Measurements from ENCODE around the gene PRKD3.

The PRKD3 gene

DNA sequence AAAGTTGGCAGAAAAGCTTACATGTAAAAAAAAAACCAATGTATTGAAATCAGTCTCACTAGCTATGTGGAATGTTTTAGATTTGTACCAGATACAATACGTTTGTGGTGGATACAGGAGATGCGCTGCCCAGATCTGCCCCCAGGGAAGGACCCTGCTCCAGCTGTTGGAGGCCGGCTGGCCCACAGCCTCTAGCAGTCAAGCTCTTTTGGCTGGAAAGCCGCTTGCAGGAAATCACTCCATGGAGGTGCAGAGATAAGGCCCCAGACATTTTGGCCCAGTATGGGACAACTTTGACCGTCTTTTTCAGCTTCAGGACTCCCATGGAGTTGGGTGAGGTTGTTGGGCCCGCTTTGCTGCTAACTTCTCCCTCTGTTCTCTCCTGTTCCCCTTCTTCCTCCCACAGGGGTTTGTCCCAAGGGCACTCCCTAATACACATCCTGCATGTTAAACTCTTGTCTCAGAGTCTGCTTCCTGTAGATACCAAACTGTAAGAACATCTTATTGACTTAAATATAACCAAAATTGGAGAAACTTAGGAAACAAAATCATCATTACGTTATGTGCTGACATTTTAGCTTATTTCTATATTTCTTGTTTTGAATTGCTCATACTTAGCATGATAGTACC is 18.1 kb upstream of the PRKD3 start:
- DNase-seq, result no peak

DNA sequence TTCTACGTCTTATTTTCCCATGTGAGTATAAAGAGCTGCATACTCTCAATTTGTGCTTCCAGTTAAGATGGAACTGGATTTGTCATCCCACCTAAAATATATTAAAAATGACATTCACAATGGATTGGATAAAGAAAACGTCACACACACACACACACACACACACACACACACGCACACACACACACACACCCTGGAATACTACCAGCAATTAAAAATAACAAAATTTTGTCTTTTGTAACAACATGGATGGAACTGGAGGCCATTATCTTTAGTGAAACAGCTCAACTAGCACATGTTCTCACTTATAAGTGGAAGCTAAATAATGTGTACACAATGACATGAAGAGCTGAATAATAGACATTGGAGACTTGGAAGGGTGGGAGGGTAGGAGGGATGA is 16.0 kb upstream of the PRKD3 start:
- DNase-seq, result no peak

DNA sequence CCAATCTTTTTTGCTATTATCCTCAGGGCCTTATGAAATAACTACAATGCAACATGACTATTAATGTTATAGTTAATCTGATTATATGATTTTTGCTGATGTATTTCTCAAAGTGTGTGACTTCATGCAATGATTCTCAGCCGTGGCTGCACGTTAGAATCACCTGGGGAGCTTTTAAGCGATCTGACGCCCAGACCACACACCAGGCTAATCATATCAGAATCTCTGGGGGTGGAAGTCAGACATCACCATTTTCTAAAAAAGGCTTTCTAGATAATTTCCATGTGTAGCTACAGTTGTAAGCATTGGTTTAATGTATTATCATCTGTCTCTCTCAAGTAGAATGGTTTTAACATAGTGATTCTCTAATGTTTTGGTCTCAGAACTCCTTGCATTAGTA is 14.3 kb upstream of the PRKD3 start:
- no peak for DNase-seq

DNA sequence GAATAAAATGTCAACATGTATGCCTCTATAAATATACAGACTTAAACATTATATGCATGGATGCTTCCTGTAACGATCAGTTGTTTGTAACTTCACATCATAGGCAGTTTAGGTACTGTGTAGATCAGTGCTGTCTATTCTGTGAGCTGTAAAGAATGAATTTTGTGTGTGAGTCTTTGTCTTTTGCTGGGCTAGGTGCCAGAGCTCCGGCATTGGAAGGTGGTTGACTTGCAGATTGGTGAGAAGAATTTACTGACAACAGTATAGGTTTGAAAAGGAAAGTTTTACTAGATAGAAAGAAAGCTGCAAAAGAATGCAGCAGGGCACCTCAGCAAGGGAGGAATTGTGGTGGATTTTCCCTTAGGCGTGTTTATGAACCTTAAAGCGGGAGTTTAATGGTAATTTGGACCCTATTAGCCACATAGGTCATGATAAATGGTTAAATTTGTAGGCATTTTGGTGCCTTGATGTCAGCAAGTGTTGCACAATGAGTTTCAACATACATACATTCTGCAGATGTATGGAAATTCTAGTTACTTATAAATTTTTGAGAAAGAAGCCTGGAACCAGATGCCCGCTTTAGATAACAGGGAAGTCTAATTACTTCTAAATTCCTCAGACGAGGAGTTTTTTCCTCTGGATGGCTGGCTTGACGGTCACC is 13.1 kb upstream of the PRKD3 start:
- DNase-seq, result no peak

DNA sequence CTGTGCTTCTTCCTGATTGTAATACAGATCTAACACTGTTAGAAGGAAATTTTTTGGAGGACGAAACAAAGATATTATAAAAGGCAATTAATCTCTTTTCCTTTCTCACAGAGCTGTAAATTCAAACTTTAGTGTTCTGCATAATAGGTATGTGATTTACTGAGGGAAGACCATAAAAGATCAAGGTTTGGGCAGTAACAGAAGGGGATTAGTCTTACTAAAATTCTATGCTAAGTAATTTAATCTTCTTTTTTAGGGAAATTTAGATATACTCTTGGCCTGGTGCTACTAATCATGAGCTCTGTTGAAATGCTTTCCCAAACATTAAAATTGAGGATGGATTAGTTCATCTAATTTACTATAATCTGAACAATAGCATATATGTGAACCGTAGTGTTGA is 11.0 kb upstream of the PRKD3 start:
- no peak for DNase-seq

DNA sequence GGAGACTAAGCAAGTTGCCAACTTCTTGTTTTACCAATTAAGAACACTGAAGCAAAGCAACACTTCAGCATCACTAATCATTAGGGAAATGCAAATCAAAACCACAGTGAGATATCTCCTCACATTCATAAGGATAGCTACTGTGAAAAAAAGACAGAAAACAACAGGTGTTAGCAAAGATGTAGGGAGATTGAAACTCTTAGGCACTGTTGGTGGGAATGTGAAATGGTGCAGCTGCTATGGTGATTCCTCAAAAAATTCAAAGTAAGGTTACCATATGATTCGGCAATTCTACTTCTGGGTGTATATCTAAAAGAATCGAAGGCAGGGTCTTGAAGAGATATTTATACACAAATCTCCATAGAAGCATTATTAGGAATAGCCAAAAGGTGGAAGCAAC is 8.6 kb upstream of the PRKD3 start:
- DNase-seq, result no peak

DNA sequence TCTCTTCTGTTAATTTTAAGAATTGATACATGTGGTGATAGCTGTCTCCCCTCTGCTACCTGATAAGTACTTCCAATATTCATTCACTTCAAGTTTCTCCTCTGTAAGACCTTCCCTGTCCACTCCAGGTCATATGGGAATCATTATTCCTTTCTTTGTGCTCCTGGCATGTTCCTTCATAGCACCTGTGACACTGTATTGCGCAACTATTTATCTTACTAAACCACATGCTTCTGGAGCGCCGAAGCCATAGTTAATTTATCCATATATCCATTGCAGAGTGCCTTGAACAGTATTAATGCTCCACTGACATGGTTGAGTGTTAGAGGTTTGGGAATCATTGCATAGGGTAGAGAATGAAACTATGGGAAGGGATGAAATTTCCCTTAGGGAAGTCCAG is 7.9 kb upstream of the PRKD3 start:
- DNase-seq, result no peak

DNA sequence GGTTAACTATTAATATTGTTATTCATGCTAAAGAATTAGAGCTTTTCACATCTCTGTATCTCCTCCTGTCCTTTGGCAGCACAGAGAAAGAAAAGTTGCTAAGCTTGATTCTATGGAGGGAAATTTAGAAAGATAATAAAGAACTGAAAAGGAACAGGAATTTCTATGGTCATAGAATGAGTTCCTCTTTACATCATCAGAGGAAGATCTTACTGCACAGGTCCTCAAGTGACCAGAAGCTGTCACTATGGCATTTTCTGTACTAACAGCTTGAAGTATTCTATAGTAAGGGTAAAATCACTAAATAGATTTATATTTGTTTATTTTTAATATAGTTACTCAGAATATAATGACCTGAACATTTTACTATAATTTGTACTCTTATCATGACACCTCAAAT is 6.0 kb upstream of the PRKD3 start:
- DNase-seq, result no peak

DNA sequence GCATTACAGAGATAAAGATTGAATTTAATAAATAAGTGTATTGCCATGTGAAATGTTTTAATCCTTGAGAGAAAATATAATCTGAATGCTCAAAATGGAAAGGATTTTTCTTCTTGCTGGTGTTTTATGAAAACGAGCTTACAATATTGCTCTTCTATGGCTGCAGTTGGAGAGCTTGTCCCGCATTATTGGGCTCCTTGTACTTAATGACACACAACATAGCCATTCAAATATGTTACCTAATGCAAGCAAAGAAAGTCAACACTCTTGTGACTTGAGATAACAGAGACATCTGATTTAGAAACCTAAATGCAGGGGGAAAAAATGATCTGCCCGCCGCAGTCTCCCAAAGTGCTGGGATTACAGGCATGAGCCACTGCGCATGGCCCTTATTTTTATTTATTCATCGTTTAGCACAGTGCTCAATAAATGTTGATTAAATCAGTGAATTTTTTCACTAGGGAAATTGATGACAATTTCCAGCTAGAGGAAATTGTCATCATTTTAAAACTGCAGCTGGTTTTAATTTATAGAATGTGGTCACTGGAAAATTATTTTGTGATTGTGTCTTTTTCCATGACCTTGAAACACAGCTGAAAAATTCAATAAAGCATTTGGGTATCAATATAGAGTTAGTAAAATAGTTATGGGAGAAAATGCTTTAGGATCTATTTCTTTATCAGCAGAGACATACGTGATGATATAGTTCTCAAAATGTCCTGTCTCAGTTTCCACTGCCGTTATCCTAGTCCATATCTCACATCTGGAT is 2.4 kb upstream of the PRKD3 start:
- no peak for DNase-seq

DNA sequence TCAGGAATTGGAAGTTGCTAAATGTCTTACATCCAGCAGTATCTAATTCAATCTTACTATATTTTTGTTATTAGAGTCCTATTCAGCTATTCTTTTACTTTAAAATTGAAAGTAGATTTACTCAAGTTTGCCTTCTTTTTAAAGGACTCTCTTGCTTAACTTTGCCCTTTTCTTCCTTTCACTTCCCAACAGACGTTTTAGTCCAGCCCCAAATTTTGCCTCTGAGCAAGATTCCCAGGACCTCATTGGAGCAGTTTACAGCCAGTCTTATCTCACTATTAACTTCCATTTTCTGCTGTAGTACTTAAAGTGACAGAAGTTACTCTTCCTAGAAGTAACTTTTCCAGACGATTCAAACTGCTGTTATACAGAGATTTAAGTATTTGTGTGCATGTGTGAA is 1.7 kb upstream of the PRKD3 start:
- no peak for DNase-seq

DNA sequence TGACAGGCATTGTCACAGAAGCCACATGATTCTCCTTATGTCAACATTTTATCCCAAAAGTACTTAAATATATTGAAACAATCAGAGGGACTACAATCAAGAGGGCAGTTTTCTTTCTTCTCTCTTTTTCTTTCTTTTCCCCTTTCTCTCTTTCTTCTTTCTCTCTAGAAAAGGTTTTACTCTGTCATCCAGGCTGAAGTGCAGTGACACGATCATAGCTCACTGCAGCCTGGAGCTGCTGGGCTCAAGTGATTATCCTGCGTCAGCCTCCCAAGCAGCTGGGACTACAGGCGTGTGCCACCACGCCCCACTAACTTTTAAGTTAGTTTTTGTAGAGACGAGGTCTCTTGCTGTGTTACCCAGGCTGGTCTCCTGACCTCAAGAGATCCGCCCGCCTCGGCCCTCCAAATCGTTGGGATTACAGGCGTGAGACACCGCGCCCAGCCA is 1.0 kb upstream of the PRKD3 start:
- peak; percentile 14 for DNase-seq

DNA sequence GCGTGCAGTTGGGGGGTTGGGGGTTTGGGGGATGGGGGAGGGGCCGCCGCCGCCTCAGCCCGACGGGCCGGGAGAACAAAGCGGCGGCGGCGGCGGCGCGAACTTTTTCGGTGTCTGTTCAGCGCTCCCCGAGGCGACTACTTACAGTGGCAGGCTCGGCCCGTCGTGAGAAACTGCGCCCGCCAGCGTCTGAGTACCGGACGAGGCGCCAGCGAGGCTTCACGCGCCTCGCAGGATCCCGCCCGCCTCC is 172 bp downstream of the PRKD3 start:
- DNase-seq, result peak; percentile 86

DNA sequence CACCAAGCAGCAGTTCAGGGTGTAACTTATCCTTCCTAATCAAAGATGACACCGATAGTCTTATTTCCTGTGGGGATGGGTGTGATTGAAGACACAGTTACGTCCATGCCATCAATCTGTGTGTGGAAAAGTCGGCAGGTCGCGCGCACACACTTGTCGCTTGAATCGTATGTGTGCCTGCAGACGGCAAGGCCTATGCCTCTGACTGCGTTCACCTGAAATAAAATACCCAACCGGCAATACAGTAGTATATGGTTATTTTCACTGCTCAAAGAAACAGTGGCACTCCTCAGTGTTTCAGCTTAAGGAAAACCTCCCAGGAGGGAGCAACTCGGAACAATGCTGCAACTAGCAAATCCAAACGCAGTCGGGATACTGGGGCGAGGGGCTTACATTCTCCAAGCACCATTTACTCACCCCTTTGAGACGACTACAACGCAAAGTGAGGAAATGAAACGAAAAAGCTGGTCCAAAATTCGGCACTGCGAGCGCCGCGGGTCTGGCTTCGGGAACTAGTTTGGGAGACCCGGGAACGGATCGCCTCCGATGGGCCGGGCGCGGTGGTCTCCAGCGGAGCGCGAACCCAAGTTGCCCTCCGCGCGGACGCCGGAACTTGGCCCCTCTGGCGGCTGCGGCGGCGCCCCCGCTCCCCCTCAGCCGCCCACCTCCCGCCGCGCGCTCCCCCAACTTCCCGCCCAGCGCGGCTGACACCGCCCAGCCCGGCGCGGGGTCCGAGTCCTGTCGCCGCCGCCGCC is 675 bp downstream of the PRKD3 start:
- peak; percentile 71 for DNase-seq

DNA sequence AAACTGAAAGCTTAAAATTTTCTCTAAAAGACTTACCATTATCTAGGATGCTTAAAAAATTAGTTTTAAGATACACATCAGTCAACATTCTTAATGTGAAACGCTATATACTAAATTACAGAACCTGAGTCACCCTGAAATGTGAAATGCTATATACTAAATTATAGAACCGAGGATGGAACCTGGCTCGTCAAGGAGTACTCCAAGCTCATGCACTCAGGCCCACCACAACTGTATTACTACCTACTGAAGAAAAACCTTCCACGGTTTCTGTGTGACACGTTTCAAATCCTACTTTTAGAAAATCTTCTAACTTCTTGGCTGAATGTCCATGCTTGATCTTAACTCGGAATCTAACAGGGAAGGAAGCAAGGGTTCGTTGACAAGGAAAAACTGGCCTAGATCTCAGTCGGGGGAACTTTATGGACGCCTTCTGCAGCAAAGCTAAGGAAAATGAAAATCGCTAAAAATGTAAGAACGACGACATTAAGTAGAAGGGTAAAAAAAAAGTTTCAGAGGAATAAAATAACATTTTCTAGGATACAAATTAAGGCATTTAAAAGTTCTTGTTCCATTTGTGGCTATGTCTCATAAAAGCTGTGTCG is 1.4 kb downstream of the PRKD3 start:
- peak; percentile 34 for DNase-seq

DNA sequence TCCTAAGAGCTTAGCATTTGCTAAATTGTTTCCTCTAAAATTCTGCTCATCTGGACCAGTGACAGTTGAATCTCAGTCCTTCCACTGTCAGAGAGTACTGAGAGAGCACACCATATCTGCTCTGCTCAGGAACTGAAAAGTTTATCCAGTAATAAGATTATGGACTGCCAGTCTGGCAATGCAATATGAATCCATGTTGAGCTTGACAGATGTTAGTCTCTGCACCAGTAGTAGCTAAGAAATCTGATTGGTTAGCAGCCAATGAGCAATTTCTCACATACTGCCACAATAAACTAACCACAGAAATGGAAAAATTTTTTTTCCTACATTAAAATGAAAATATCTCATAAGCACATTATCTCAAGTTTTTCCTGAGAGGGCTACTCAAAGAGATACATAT is 2.3 kb downstream of the PRKD3 start:
- DNase-seq, result peak; percentile 94

DNA sequence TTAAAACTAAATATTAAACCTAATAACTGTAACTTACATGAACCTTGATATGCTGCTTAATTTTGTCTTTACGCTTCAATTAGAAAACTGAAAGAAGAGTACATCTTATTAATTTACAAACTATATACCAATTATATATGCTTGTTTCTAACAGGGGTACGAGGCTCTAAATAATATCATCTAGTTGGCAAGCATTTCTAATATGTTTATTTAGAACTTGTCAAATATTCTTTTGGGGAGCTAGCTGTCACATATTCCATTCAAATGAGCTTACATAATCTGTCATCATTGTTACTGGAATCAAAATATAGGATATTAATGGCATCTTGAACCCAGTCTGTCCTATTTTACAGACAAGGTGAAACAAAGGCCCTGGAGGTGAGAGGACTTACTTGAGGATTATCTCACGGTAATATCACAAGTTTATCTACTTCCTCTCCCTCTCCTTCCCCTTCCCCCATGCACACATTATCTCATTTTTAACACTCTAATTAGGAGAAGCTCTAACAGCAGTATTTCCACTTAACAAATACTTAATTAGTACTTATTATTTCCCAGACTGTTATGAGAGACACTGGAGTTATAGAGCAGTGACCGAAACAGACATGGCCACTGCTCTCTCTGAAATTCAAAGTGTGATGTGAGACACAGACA is 3.5 kb downstream of the PRKD3 start:
- peak; percentile 21 for DNase-seq

DNA sequence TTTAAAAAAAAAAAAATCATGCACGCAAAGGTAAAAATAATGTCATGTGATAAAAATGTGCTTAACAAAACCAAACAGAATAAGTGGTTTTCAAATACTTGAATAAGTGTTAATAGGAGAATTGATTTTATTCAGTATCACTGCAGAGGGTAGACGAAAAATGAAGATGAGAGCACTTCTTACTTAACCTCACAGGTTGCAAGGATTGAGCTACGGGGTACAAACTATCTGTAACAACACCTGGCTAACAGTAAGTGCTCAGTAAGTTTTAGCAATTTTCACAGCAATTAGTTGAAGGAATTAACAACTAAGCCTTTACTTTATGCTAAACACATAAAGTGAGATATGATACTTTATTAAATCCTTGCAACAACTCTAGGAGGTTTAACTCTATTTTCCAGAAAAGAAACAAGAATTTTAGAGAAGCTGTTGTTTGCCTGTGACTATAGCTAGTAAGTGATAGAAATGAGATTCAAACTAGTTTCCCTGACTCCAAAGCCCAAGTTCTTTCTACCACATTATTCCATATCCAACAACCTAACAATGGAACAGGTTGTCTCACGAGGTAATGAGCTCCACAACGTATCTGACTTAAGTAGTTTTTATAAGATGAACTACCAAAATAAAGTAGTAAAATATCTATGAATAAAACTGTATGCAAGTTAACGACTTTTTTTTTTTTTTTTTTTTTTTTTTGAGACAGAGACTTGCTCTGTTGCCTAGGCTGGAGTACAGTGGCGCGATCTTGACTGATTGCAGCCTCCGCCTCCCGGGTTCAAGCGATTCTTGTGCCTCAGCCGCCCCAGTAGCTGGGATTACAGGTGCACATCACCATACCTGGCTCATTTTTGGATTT is 4.7 kb downstream of the PRKD3 start:
- no peak for DNase-seq

DNA sequence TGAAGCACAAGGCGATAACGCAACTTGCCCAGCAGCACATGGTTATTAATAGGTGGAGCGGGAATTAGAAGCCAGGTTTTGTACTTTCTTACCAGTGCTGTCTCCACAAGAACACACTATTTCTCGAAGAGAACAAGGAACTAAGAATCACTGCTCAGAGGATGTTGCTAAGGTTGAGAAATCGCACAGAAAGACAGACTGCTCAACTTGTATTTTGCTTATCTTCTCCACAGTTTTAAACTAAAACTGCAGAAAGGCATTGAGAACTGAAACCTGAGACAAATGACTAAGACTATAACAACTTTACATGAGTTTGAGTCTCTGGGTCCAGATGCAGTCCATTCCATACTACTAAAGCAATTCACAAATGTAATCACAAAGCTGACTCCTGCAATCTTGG is 6.2 kb downstream of the PRKD3 start:
- no peak for DNase-seq

DNA sequence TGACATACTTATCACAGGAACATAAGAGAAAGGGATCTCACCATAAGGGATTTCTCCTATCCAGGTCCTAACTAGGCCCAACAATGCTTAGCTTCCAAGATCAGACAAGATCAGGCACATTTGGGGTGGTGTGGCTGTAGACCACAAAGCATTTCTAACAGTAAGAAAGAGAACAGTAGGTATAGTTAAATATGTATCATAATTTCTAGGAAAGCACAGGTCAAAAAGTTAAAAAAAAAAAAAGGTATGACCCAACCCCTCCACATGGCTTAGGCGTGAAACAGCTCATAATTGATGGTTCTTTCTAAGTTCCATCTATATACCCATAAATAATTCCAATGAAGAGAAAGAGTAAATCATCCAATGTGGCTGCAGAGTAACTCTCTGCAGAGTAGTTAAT is 6.9 kb downstream of the PRKD3 start:
- no peak for DNase-seq

DNA sequence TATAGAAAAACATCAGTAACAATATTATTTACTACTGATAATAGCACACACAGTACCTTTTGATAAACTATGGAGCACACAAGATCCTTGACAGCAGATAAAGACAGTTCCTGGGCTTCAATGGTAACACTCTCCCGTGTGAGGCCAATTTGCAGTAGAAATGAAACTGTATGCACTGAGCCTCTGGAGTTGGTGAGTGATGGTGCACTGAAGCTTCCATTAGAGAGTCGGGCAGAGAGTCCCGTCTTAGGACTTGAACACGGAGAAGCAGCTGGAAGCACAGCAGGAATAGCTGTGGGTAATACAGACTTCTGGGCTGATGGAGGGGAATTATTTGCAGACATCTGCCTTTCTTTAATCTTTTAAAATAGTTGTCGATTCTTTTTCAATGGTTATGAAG is 8.5 kb downstream of the PRKD3 start:
- DNase-seq, result no peak

DNA sequence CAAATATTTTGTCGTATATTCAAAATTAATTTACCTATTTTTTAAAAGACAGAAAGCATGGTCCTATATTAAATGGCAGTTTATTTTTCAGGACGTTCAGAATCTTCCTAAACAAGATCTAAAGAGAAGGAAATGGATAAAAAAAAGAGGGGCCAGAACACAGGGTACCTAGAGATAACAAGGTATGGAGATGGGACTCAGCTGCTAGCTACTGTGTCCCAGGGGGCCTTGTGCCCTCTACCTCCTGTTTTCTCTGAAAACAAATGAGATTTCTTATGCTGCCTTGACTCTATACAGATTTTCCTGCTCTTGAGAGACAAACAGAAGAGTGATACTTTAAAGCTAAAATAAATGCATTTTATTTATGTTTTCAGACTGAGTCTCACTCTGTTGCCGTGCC is 9.3 kb downstream of the PRKD3 start:
- no peak for DNase-seq

DNA sequence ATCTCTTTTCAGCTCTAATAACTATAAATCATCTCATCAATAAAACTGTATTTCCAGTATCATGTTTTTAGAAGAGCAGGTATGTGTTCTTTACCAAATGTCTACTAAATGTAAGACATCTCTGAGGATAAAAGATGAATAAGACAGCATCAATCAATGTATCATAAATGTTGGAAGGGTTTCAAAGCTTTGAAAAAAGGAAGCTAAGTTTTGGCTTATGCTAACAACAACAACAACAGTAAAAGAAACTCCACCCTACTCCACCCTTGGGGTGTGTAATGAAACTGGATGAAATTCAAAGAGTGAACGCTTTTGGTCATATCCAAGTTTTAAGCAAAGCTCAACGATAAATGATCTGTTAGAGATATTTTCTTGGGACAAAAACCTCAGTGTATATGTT is 17.1 kb downstream of the PRKD3 start:
- no peak for DNase-seq
